Measurements from ENCODE around the gene SULT1C3. TPM values are rescaled to one million over a fixed set of nuclear protein-coding genes. Genes with fewer than 3 reads are reported as not detected.
"Not testable (repeated sequence)": the region's sequence is repeated elsewhere in the genome, so short reads cannot be mapped to it uniquely, and the experiment has no call there.

Gene SULT1C3
- polyA plus RNA-seq, 1 donor: not detected

GRCh38 chr2:108244667-108245414 is 5.1 kb downstream of the SULT1C3 start:
- no peak for DNase-seq

GRCh38 chr2:108253106-108253505 is 13.3 kb downstream of the SULT1C3 start:
- no peak for DNase-seq

- DNase-seq: no peak
Measured at GRCh38 chr2:108257757-108258331, 18.1 kb downstream of the SULT1C3 start.

- DNase-seq: no peak
Measured at GRCh38 chr2:108260773-108261172, 21.0 kb downstream of the SULT1C3 start.

- no peak for DNase-seq
Measured at GRCh38 chr2:108262036-108262435, 22.3 kb downstream of the SULT1C3 start.

- DNase-seq: no peak
Measured at GRCh38 chr2:108263401-108263800, 23.6 kb downstream of the SULT1C3 start.

- DNase-seq: no peak
Measured at GRCh38 chr2:108266218-108266617, 26.4 kb downstream of the SULT1C3 start.

- no peak for DNase-seq
Measured at GRCh38 chr2:108267101-108267500, 27.3 kb downstream of the SULT1C3 start.

- no peak for DNase-seq
Measured at GRCh38 chr2:108268001-108268400, 28.2 kb downstream of the SULT1C3 start.

- DNase-seq: no peak
Measured at GRCh38 chr2:108270346-108270745, 30.6 kb downstream of the SULT1C3 start.

GRCh38 chr2:108270768-108271506 is 31.2 kb downstream of the SULT1C3 start:
- no peak for DNase-seq

- peak; percentile 48 for DNase-seq
Measured at GRCh38 chr2:108271691-108272253, 32.0 kb downstream of the SULT1C3 start.

GRCh38 chr2:108278631-108279030 is 38.9 kb downstream of the SULT1C3 start:
- DNase-seq: no peak

- DNase-seq: no peak
Measured at GRCh38 chr2:108279468-108279867, 39.7 kb downstream of the SULT1C3 start.

GRCh38 chr2:108280466-108280865 is 40.7 kb downstream of the SULT1C3 start:
- DNase-seq: no peak

- DNase-seq: not testable (repeated sequence)
Measured at GRCh38 chr2:108284566-108284965, 44.8 kb downstream of the SULT1C3 start.

- no peak for DNase-seq
Measured at GRCh38 chr2:108285616-108286015, 45.8 kb downstream of the SULT1C3 start.

GRCh38 chr2:108287169-108287568 is 47.4 kb downstream of the SULT1C3 start:
- no peak for DNase-seq

GRCh38 chr2:108288534-108289106 is 48.9 kb downstream of the SULT1C3 start, which contains the start of gene SULT1C2:
SULT1C2 (plus strand) TSS chr2:108288895; CDS start chr2:108293668, 4,773 bp downstream.
- no peak for DNase-seq

GRCh38 chr2:108293850-108294249 is 54.1 kb downstream of the SULT1C3 start:
- DNase-seq: no peak

GRCh38 chr2:108297436-108298141 is 57.8 kb downstream of the SULT1C3 start:
- no peak for DNase-seq

GRCh38 chr2:108301558-108301957 is 61.8 kb downstream of the SULT1C3 start:
- no peak for DNase-seq

All from hindlimb muscle (tissue), 1 donor.